B cell (primary cell): ENCODE results near the gene AHCY.
"Not testable (repeated sequence)": the region's sequence is repeated elsewhere in the genome, so short reads cannot be mapped to it uniquely, and the experiment has no call there.

Source experiments
- CTCF ChIP-seq: fragments of 200-600 bp; IDR thresholded peaks from one replicate; pipeline ENCODE4 v1.8.0; 2022; ENCODE audit warnings: antibody characterized with exemption, mild to moderate bottlenecking
- EZH2 ChIP-seq: IDR thresholded peaks from 2 replicates; pipeline ENCODE4 v1.6.1; 2012; ENCODE audit warnings: borderline replicate concordance, low read depth, mild to moderate bottlenecking, moderate library complexity, low read length; ENCODE audit not compliant: insufficient read depth, poor library complexity, severe bottlenecking

GRCh38 chr20:34340726-34341125 lies 37.6 kb upstream of the AHCY start:
- TF ChIP-seq EZH2, CTCF: not testable (repeated sequence)
